D721Med (cell line): ENCODE data around the gene FNDC11.

Experiments used
- DNase-seq: peaks from one replicate; pipeline ENCODE4 v3.0.0; 2011; ENCODE audit warnings: low spot score; ENCODE audit not compliant: insufficient read length
- FAIRE-seq: peaks from 2 replicates; lab custom pipeline; 2011; peaks lifted over from hg19 to GRCh38; lab: Jason Lieb, UNC
- CTCF ChIP-seq: IDR thresholded peaks from 2 replicates; pipeline ENCODE4 v1.5.1; 2012; ENCODE audit warnings: mild to moderate bottlenecking, control low read depth; ENCODE audit not compliant: insufficient read depth; ENCODE audit errors: missing control alignments

The FNDC11 gene

DNA sequence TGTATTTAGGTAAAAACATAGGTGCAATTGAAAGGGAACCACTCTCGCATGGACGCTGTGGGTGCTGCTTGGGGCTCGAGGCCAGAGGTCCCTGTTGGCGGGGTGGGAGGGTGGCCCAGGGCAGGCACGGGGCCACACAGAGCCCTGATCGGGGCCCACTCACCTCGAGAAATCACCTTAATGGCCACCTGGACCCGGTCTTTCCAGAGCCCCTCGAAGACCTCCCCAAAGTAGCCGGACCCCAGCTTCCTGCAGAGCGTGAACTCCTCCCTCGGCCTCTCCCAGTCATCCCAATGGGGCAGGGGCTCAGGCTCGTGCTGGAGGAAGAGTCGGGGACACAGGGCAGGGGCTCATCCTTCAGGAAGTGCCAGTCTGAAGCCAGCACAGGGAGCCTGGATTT, 20.6 kb upstream of the FNDC11 start:
- FAIRE-seq (no peak), DNase-seq (no peak)
- no peak for TF ChIP-seq CTCF

GRCh38 chr20:63533871-63534393, 20.0 kb upstream of the FNDC11 start:
- DNase-seq = no peak
- TF ChIP-seq CTCF = no peak
- no peak for FAIRE-seq

GRCh38 chr20:63534427-63534830, 19.5 kb upstream of the FNDC11 start:
- TF ChIP-seq CTCF = no peak

DNA sequence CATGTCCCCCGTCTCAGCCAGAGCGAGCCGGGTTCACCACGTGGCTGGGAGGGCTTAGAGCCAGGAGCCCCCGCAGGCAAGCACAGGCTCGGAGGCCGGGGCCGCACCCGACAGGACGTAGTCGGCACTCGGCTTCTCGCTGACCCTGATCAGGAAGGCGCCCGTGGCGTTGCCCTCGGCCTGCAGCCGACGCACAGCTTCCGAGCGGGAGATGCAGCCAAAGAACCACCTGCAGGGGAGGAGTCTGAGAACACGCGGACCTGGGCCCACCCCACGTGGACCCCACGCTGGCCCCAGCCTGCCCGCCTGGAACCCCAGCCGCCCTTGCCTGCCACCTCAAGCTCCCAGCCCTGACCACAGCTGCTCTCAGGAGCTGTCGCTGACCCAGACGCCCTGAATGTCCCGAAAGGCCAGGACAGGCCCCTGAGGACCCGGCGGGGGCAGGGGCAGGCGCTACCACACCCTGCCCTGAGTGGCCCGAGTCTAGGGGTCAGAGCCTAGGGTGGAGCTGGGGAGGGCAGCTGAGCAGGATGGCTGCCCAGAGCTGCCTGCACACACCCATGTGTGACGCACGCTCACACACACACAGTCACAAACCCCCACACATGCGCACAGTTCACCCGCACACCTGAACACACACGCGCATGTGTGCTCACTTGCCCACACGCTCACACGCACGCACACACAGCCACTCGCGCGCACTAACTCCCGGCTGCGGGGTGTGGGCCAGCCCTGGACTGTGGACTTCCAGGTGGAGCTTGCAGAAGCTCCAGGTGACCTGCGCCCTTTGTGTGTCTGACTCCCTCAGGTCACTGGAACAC, 18.9 kb upstream of the FNDC11 start:
- DNase-seq (no peak), FAIRE-seq (no peak)
- no peak for TF ChIP-seq CTCF

More at GRCh38 chr20:63534427-63534830, 19.5 kb upstream of the FNDC11 start:
- FAIRE-seq (no peak), DNase-seq (no peak)

DNA sequence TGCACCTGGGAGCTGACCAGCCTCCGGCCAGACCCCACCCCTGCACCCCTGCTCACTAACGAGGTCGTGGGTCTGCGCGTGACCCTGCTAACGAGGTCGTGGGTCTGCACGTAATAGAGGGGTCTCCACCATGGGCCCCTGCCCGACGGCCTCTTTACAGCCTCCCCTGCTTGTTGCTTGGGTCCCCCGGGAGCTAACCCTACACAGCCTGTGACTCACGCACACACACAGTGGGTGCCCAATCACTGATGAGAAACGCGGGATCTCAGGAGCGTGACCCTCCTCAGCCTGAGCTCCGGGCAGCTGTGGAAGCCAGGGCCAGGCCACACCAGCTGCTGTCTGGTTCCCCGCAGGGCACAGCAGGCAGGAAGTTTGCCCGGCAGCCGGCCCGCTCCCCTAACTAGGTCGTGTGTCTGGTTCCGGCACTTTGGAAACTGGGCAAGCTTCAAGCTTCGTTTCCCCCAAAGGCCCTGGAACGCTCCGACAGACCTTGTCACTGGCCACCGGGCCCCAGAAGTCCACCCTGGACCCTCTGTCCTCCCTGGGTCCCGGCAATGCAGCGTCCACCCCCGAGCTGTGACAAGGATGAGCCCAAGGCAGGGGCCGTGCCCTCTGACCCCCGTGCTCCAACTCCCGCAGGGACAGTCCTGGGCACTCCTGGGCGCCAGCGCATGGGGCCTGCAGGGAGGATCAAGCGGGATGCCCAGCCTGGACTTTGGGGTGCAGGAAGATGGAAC, 17.6 kb upstream of the FNDC11 start:
- no peak for DNase-seq
- no peak for FAIRE-seq
- TF ChIP-seq CTCF = no peak

DNA sequence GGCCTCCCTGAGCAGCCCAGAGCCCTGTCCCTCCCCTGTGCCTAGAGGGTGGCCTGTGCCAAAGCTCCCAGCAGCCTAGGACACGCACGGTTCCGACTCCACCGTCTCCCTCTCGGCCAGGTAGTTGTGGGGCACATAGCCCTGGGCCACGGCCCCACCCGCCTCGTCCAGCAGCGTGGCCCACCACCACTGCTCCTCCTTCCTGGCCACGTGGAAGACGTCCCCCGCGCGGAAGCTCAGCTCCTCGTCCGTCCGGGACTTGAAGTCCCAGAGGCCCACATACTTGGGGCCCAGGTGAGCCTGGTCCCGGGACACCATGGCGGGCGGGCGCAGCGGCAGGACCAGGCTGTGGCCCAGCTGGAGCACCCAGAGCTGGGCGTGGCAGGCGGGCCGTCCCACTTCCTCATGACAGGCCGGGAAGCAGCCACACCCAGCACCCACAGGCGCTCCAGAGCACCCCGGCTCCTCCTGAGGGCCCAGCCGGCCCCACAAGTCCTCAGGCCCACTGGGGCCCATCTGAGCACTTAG, 16.9 kb upstream of the FNDC11 start, which contains the start of gene PTK6:
Gene PTK6, minus strand, starts transcription at position 380 of the 528 bp plus-strand sequence. Its CDS starts 62 bp downstream, at position 318.
- FAIRE-seq (no peak), DNase-seq (no peak)
- TF ChIP-seq CTCF = no peak
